ENCODE measurements around the gene RGS3.

- TF ChIP-seq POLR2A (IDR thresholded peaks at IDR 0.05; ENCODE audit: low read length) (no peak), GATA1 (IDR thresholded peaks at IDR 0.05; ENCODE audit: low read depth, low read length) (no peak)
Measured at GRCh38 chr9:113638490-113638889, 175.0 kb downstream of the RGS3 start.

Measured in erythroblast (primary cell).